GM18505 (cell line): ENCODE measurements around the gene CAVIN1.
"Not testable (repeated sequence)": the region's sequence is repeated elsewhere in the genome, so short reads cannot be mapped to it uniquely, and the experiment has no call there.

Source experiments
- ATAC-seq: cut with Tn5 transposase; IDR thresholded peaks from one replicate; pipeline ENCODE4 v1.9.1; 2021; ENCODE audit not compliant: unreplicated experiment
- POLR2A ChIP-seq: IDR thresholded peaks from 4 replicates; pipeline ENCODE4 v1.6.1; 2011; ENCODE audit warnings: borderline replicate concordance; ENCODE audit not compliant: insufficient read depth, insufficient read length; ENCODE audit errors: extremely low read depth

CAVIN1 gene

DNA sequence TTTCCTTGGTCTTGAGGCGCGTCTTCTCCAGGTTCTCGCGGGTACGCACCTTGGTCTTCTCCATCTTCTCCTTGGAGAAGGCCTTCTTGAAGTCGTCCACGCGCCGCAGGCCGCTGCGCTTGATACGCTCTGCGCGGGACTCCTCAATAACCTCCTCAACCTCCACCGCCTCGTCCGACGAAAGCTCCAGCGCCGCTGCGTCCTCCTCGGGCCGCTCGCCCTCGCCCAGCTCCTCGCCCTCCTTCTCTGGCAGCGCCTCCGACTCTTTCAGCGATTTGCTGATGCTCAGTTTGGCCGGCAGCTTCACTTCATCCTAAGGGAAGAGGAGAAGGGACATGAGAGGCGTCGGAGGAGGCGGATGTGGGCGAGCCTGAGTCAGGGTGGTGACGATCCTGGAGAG, 18.0 kb downstream of the CAVIN1 start:
- TF ChIP-seq POLR2A: no peak

DNA sequence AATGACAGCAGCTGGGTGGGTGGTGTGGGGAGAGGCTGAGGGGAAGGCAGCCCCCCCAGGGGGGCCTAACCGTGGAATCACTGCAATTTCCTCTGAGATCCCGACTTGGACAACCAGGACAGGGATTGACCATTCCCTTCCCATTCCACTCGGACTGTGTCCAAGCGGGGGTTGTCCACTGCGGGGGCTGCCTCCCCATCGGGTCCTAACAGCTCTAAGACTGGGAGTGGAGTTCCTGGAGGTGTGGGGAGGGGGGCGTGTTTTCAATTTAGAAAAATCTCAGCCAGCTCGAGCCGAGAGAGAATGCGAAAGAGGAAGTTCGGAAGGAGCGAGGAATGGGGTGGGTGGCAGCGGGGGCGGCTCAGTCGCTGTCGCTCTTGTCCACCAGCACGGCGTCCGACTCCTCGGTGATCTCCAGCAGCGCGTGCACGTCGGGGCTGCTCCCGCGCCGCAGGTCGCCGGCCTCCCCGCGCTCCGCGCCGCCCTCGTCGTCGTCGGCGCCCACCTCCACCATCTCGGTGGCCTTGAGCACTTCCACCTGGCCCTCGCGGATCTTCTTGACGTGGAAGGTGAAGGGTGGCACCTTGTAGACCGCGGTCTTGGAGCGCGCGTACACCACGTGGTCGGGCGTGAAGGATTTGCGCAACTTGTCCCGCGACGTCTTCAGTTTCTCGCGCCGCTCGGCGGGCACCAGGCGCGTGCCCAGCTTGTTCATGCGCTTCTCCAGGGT, 18.6 kb downstream of the CAVIN1 start:
- ATAC-seq: no peak
- TF ChIP-seq POLR2A: no peak

More for the DNA sequence above, 18.0 kb downstream of the CAVIN1 start:
- no peak for ATAC-seq

DNA sequence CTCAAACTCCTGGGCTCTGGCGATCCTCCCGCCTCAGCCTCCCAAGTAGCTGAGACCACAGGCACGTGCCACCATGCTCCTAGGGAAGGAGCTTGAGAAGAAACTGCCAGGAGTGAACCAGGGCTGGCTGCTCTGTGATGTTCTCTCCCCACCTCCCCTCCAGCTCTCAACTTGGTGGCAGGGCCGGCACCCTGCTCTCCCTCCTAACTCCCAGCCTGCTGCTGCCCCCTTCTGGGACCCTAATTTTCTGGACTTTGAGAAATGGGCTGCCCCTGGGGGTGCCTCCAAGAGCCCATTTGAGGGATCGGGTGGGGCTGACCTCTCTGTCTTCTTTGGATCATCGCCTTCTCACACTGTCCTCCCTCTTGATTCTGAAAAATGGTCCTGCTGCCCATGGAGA, 19.9 kb downstream of the CAVIN1 start:
- no peak for TF ChIP-seq POLR2A
- ATAC-seq: no peak

DNA sequence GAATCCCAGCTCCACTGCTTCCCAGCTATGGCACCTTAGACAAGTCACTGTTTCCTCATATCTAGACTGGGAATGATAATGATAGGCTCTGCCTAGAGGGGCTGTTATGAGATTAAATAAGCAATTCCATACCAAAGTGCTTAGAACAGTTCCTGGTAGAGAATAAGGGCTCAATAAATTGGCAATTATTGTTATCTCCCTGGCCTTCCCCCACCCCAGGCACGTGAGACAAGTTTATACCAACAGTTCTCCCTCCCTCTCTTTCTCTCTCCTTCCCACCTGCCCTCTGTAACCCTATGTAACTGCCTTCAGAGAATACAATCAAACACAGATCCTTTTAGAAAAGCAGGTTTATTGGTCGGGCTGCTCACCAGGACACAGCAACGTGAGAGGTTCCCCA, 20.9 kb downstream of the CAVIN1 start:
- ATAC-seq: no peak
- TF ChIP-seq POLR2A: no peak

DNA sequence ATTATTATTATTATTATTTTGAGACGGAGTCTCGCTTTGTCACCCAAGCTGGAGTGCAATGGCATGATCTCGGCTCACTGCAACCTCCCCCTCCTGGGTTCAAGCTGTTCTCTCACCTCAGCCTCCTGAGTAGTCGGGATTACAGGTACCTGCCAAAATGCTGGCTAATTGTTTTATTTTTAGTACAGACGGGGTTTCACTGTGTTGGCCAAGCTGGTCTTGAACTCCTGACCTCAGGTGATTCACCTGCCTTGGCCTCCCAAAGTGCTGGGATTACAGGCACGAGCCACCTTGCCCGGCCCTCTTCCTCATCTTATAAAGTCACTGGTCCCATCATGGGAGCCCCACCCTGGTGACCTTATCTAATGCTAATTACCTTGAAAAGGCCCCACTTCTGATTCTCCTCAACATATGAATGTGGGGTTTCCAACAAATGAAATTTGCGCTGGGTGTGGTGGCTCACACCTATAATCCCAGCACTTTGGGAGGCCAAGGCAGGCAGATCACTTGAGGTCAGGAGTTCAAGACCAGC, 22.1 kb downstream of the CAVIN1 start:
- not testable (repeated sequence) for ATAC-seq

DNA sequence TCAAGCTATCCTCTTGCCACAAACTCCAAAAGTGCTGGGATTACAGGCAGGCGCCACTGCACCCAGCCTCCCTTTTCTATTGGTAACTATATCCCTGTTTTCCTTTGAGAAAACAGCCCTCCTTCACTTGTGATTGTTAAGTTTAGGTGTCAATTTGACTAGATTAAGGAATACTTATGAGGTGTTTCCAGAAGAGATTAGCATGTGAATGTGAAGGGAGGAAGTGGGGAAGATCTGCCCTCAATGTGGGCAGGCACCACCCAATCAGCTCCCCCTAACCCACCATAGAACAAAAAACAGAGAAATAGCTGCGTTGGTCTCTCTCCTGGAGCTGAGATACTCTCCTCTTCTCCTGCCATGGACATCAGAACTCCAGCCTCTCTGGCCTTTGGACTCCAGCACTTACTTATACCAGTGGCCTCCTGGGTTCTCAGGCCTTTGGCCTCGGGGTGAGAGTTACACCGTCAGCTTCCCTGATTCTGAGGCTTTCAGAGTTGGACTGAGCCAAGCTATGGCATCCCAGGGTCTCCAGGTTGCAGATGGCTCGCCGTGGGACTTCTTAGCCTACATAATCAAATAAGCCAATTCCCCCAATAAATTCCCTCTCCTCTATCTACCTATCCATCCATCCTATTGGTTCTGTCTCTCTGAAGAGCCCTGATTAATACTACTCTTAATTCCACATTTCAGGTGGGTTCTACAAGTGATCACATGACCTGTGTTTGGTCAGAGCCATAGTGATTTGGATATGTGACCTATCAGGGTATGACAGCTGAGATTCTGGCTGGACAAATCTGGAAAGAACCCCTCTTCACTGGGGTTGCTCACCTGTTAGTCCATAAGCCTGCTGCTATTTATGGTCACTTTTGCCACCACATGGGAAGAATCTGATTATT, 22.9 kb downstream of the CAVIN1 start:
- no peak for TF ChIP-seq POLR2A
- ATAC-seq: no peak

DNA sequence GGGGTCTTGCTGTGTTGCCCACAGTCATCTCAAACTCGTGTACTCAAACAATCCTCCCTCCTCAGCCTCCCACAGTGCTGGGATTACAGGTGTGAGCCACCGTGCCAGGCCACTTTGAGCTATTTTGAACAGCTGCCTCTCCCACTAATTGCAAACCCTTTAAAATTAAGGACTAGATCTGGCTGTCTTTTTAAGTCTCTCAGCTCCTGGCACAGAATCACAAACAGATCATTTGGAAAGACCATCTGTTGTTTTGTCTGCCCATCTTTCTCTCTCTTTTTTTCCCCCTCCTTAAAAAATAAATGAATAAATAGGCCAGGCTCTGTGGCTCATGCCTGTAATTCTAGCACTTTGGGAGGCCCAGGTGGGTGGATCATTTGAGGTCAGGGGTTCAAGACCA, 23.9 kb downstream of the CAVIN1 start:
- no peak for TF ChIP-seq POLR2A
- no peak for ATAC-seq

DNA sequence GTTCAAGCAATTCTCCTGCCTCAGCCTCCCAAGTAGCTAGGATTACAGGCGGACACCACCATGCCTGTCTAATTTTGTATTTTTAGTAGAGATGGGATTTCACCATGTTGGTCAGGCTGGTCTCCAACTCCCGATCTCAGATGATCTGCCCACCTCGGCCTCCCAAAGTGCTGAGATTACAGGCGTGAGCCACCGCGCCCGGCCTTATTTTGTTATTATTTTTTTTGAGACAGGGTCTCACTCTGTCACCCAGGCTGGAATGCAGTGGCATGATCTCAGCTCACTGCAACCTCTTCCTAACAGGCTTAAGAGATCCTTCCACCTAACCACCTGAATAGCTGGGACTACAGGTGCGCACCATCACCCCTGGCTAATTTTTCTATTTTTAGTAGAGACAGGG, 27.5 kb downstream of the CAVIN1 start:
- not testable (repeated sequence) for ATAC-seq

DNA sequence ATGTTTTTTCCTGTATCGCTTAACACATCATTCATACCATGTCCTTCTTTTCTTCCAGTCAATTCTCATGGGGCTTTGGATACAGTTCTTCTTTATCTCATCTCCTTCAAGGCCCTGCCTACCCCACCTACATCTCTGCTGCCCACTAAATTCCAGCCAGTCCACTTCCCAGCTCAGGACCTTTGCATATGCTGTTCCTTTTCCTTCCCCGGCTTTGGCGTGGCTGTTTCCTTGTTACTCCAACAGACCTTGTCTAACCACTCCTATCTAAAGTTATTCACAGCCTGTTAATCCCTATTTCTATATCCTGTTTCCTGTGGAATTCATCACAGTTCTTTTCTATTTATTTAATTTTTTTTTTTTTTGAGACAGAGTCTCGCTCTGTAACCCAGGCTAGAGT, 28.2 kb downstream of the CAVIN1 start:
- no peak for TF ChIP-seq POLR2A
- ATAC-seq: no peak

DNA sequence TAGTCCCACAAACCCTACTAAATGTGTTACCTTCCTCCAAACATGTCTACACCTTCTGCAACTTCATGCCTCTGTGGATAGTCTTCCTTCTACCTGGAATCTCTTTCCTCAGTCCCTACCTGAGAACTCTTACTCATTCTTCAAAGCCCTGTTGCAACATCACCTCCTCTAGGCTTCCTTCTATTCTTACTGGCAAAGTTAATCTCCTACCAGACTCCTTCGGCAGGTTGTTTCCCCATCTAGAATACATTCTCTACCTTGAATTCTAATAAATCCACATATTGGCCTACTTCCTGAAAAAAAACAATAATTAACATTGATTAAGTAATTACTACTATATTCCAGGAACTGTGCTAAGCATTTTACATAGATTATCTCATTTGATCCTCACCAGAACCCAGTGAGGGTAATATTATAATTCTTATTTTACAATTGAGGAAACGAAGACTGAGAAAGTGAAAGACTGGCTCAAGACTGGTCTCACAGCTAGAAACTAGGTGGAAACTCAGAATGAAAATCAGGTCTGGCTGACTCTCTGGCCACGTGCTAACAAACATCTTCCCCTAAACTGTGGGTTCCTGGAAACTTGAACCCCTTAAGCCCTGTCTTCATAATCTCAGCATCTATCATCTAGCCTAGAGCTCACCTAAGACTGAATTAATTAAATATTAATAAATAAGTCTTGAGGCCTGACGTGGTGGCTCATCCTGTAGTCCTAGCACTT, 30.2 kb downstream of the CAVIN1 start:
- no peak for ATAC-seq
- TF ChIP-seq POLR2A: no peak

DNA sequence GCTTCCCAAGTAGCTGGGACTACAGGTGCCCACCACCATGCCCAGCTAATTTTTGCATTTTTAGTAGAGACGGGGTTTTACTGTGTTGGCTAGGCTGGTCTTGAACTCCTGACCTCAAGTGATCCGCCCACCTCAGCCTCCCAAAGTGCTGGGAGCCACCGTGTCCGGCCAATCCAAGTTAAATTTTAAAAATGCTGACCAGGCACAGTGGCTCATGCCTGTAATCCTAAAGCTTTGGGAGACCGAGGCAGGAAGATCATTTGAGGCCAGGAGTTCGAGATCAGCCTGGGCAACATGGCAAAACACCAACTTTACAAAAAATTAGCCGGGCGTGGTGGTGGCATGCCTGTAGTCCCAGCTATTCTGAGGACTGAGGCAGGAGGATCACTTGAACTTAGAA, 31.6 kb downstream of the CAVIN1 start:
- ATAC-seq: not testable (repeated sequence)

DNA sequence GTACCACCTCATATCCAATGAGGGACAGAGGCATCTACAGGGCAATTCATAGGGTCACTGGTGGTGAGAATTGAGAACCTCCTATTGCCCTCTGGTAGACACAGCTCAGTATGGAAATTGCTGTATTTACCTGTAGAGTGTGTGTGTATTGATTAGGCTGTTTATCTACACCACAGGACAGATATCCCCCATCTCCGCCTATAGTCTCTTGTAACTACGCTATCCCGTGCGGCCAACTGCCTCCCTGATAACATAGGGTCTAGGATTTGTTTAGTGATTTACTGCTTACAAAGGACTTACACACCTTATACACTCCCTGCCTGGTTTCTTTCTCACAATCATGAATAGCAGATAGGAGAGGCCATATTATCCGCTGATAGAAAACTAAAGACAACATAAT, 33.2 kb downstream of the CAVIN1 start:
- no peak for TF ChIP-seq POLR2A
- ATAC-seq: no peak

DNA sequence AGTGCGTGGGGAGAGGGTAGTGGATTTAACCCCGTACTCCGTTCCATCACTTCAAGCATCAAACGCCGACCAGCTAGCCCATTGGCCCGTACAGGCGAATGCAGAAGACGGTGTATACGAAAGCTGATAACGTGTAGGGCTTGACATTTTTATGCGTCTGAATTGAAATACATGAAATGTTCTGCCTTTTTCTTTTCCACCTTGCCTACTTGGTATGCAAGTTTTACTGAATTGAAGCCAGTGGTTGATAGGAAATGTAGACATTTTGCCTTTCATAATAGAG, 34.0 kb downstream of the CAVIN1 start:
- TF ChIP-seq POLR2A: no peak
- no peak for ATAC-seq
